HEK293 (cell line): ENCODE results near the gene NKAIN4.

Source experiments
- CTCF ChIA-PET: fragments of 350-600 bp; formaldehyde crosslinking; extraction: SDS; loops from one replicate; lab custom pipeline; 2021; ENCODE audit warnings: antibody characterized with exemption; lab: Yijun Ruan, JAX
- POLR2A ChIA-PET: fragments of 300-600 bp; formaldehyde crosslinking; extraction: SDS; loops from one replicate; lab custom pipeline; 2020; ENCODE audit warnings: antibody characterized with exemption, inconsistent platforms; lab: Yijun Ruan, JAX
- H3K27ac ChIP-seq: fragments of 200-500 bp; sonication (Bioruptor generic); 2 replicates; pipeline ENCODE4 v1.5.1; 2014; ENCODE audit warnings: low read depth, low read length, control low read depth, inconsistent platforms; ENCODE audit errors: extremely low read depth
- H3K36me3 ChIP-seq, 2 experiments: fragments of 200-500 bp in 1 of 2; sonication (Bioruptor generic) in 1 of 2; 1 replicate in 1 of 2; 2 replicates in 1 of 2; pipeline ENCODE4 v1.5.1; 2014 to 2017; ENCODE audit warnings: inconsistent platforms in 2 of 2, low read length in 2 of 2; ENCODE audit not compliant: control insufficient read depth in 2 of 2, insufficient read depth in 1 of 2
- H3K4me1 ChIP-seq: fragments of 200-500 bp; sonication (Bioruptor generic); 2 replicates; pipeline ENCODE4 v1.5.1; 2014; ENCODE audit warnings: mild to moderate bottlenecking, low read length, inconsistent platforms; ENCODE audit not compliant: control insufficient read depth, insufficient read depth
- H3K4me3 ChIP-seq: 2 replicates; pipeline ENCODE4 v1.5.1; 2011; ENCODE audit warnings: low read depth, mild to moderate bottlenecking, control low read depth, low read length, moderate library complexity
- H3K9me3 ChIP-seq: fragments of 200-500 bp; sonication (Bioruptor generic); 2 replicates; pipeline ENCODE4 v1.5.1; 2014; ENCODE audit warnings: low read depth, low read length, inconsistent platforms; ENCODE audit not compliant: control insufficient read depth, insufficient read depth
- BCL6B ChIP-seq: fragments of 450-650 bp; formaldehyde crosslinking; IDR thresholded peaks from 2 replicates; pipeline ENCODE4 v1.5.1; 2017; ENCODE audit warnings: missing biosample characterization, missing genetic modification characterization
- GFI1B ChIP-seq: fragments of 450-650 bp; formaldehyde crosslinking; IDR thresholded peaks from 2 replicates; pipeline ENCODE4 v1.5.1; 2016; ENCODE audit warnings: missing biosample characterization, missing genetic modification characterization
- GLI4 ChIP-seq: fragments of 450-650 bp; formaldehyde crosslinking; IDR thresholded peaks from 2 replicates; pipeline ENCODE4 v1.5.1; 2016; ENCODE audit warnings: missing biosample characterization, missing genetic modification characterization
- IKZF3 ChIP-seq: fragments of 450-650 bp; IDR thresholded peaks from 2 replicates; pipeline ENCODE4 v1.5.0; 2018; ENCODE audit warnings: missing biosample characterization, mild to moderate bottlenecking, missing genetic modification characterization, moderate library complexity
- PRDM1 ChIP-seq: fragments of 450-650 bp; formaldehyde crosslinking; IDR thresholded peaks from 2 replicates; pipeline ENCODE4; 2016; ENCODE audit warnings: missing biosample characterization, missing genetic modification characterization
- SCRT2 ChIP-seq: fragments of 450-650 bp; formaldehyde crosslinking; IDR thresholded peaks from 2 replicates; pipeline ENCODE4 v1.5.1; 2016; ENCODE audit warnings: missing biosample characterization, missing genetic modification characterization
- YY2 ChIP-seq: fragments of 450-650 bp; formaldehyde crosslinking; IDR thresholded peaks from 2 replicates; pipeline ENCODE4 v1.5.1; 2016; ENCODE audit warnings: missing biosample characterization, missing genetic modification characterization
- ZBTB1 ChIP-seq: fragments of 450-650 bp; formaldehyde crosslinking; IDR thresholded peaks from 2 replicates; pipeline ENCODE4 v1.5.1; 2016; ENCODE audit warnings: missing biosample characterization, missing genetic modification characterization
- ZBTB11 ChIP-seq: fragments of 450-650 bp; formaldehyde crosslinking; conservative IDR thresholded peaks from 2 replicates; pipeline ENCODE4 v1.5.1; 2016; ENCODE audit warnings: low read depth, missing biosample characterization, missing genetic modification characterization
- ZBTB48 ChIP-seq: fragments of 450-650 bp; formaldehyde crosslinking; IDR thresholded peaks from 2 replicates; pipeline ENCODE4 v1.5.1; 2016; ENCODE audit warnings: missing biosample characterization, missing genetic modification characterization
- ZBTB8A ChIP-seq: fragments of 450-650 bp; formaldehyde crosslinking; IDR thresholded peaks from 2 replicates; pipeline ENCODE4 v1.5.1; 2016; ENCODE audit warnings: missing biosample characterization, missing genetic modification characterization
- ZFHX2 ChIP-seq: fragments of 450-650 bp; formaldehyde crosslinking; conservative IDR thresholded peaks from 2 replicates; pipeline ENCODE4 v1.5.1; 2016; ENCODE audit warnings: missing biosample characterization, missing genetic modification characterization
- ZNF121 ChIP-seq: fragments of 450-650 bp; formaldehyde crosslinking; IDR thresholded peaks from 2 replicates; pipeline ENCODE4 v1.5.1; 2016; ENCODE audit warnings: missing biosample characterization, missing genetic modification characterization
- ZNF132 ChIP-seq: fragments of 450-650 bp; formaldehyde crosslinking; IDR thresholded peaks from 2 replicates; pipeline ENCODE4 v1.5.1; 2017; ENCODE audit warnings: missing biosample characterization, missing genetic modification characterization, borderline replicate concordance
- ZNF146 ChIP-seq: fragments of 450-650 bp; formaldehyde crosslinking; IDR thresholded peaks from 2 replicates; pipeline ENCODE4 v1.5.1; 2016; ENCODE audit warnings: missing biosample characterization, missing genetic modification characterization
- ZNF2 ChIP-seq: fragments of 450-650 bp; formaldehyde crosslinking; IDR thresholded peaks from 2 replicates; pipeline ENCODE4 v1.5.1; 2016; ENCODE audit warnings: missing biosample characterization, missing genetic modification characterization
- ZNF302 ChIP-seq: fragments of 450-650 bp; formaldehyde crosslinking; IDR thresholded peaks from 2 replicates; pipeline ENCODE4 v1.5.1; 2016; ENCODE audit warnings: missing biosample characterization, missing genetic modification characterization, low read depth
- ZNF335 ChIP-seq: fragments of 450-650 bp; formaldehyde crosslinking; conservative IDR thresholded peaks from 2 replicates; pipeline ENCODE4 v1.5.1; 2016; ENCODE audit warnings: missing biosample characterization, missing genetic modification characterization
- ZNF350 ChIP-seq: fragments of 450-650 bp; formaldehyde crosslinking; IDR thresholded peaks from 2 replicates; pipeline ENCODE4 v1.5.0; 2017; ENCODE audit warnings: missing biosample characterization, mild to moderate bottlenecking, missing genetic modification characterization
- ZNF501 ChIP-seq: fragments of 450-650 bp; formaldehyde crosslinking; IDR thresholded peaks from 2 replicates; pipeline ENCODE4 v1.5.1; 2016; ENCODE audit warnings: missing biosample characterization, missing genetic modification characterization
- ZNF558 ChIP-seq: fragments of 450-650 bp; formaldehyde crosslinking; IDR thresholded peaks from 2 replicates; pipeline ENCODE4 v1.5.1; 2016; ENCODE audit warnings: missing biosample characterization, missing genetic modification characterization
- ZNF560 ChIP-seq: fragments of 450-650 bp; formaldehyde crosslinking; IDR thresholded peaks from 2 replicates; pipeline ENCODE4 v1.5.1; 2017; ENCODE audit warnings: missing biosample characterization, missing genetic modification characterization, borderline replicate concordance
- ZNF654 ChIP-seq: fragments of 450-650 bp; formaldehyde crosslinking; IDR thresholded peaks from 2 replicates; pipeline ENCODE4 v1.5.1; 2016; ENCODE audit warnings: low read depth, missing biosample characterization, missing genetic modification characterization
- ZNF747 ChIP-seq: fragments of 450-650 bp; formaldehyde crosslinking; IDR thresholded peaks from 2 replicates; pipeline ENCODE4 v1.5.1; 2016; ENCODE audit warnings: missing biosample characterization, missing genetic modification characterization
- ZNF785 ChIP-seq: fragments of 450-650 bp; formaldehyde crosslinking; IDR thresholded peaks from 2 replicates; pipeline ENCODE4 v1.5.1; 2016; ENCODE audit warnings: missing biosample characterization, missing genetic modification characterization
- ZNF837 ChIP-seq: fragments of 450-650 bp; formaldehyde crosslinking; IDR thresholded peaks from 2 replicates; pipeline ENCODE4 v1.5.1; 2016; ENCODE audit warnings: missing biosample characterization, missing genetic modification characterization
- ZSCAN18 ChIP-seq: fragments of 450-650 bp; formaldehyde crosslinking; IDR thresholded peaks from 2 replicates; pipeline ENCODE4 v1.5.1; 2016; ENCODE audit warnings: missing biosample characterization, missing genetic modification characterization
- ZSCAN30 ChIP-seq: fragments of 450-650 bp; IDR thresholded peaks from 2 replicates; pipeline ENCODE4 v1.5.1; 2018; ENCODE audit warnings: missing biosample characterization, mild to moderate bottlenecking, missing genetic modification characterization, moderate library complexity

Gene NKAIN4

GRCh38 chr20:63194797-63195173 is 59.5 kb downstream of the NKAIN4 start:
- ChIA-PET POLR2A (no interaction called here), CTCF (interaction anchor here (2.9 kb wide), 1 partner anchor 12 kb away, joined by 25 read pairs; no protein-coding TSS in a partner anchor)
- H3K36me3 ChIP-seq, result peaks cover 7 to 40% of the 10 kb centered on the region in 2 experiments; a peak in 2 of 3 replicates
- no peak overlapping the region for H3K27ac ChIP-seq
- no peaks in the 10 kb centered on the region; the same call in 1 of the 2 replicates for H3K4me1 ChIP-seq
- no peak overlapping the region for H3K4me3 ChIP-seq
- peak; percentile 82; the same call in 1 of the 2 replicates for TF ChIP-seq ZNF558 (tag by site-specific recombination)
- no peak for TF ChIP-seq ZSCAN18 (tag by site-specific recombination)
- H3K9me3 ChIP-seq, result no peaks in the 10 kb centered on the region

- TF ChIP-seq ZBTB48 (tag by site-specific recombination) (no peak), ZFHX2 (tag by site-specific recombination) (0 out of 2 replicates have a peak, but pooled peaks have one; percentile 11), ZNF146 (no peak), ZNF560 (tag by site-specific recombination) (no peak), SCRT2 (tag by site-specific recombination) (peak; percentile 67), ZNF747 (tag by site-specific recombination) (no peak), ZNF2 (tag by site-specific recombination) (no peak), GLI4 (tag by site-specific recombination) (no peak), YY2 (tag by site-specific recombination) (no peak), ZNF654 (tag by site-specific recombination) (no peak), BCL6B (no peak), PRDM1 (tag by site-specific recombination) (no peak)
- no peaks in the 10 kb centered on the region; the same call in 1 of the 2 replicates for H3K4me1 ChIP-seq
- no peak overlapping the region for H3K4me3 ChIP-seq
- POLR2A ChIA-PET, result no interaction called here
- no peak overlapping the region for H3K27ac ChIP-seq
- peaks cover 7 to 35% of the 10 kb centered on the region in 2 experiments; a peak in 2 of 3 replicates for H3K36me3 ChIP-seq
- H3K9me3 ChIP-seq, result no peaks in the 10 kb centered on the region
- CTCF ChIA-PET, result no interaction called here
Measured at GRCh38 chr20:63194007-63194796, 60.1 kb downstream of the NKAIN4 start.

DNA sequence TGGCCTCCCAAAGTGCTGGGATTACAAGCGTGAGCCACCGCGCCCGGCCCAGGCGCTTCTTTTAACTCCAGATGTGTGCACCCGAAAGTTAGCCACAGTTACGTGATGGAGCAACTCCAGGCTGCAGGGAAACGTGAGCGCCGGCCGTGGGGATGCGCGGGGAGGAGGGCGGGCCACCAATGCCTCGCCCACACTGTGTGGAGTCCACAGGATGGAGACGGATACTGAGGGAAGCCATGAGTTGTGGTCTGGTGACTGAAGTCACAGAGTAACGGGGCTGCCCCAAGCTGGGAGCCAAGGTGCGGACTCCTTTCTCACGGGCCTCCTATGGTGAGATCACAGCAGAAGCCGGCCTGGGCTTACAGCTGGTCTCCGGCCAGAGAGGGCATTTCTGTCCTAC is 61.5 kb downstream of the NKAIN4 start:
- Histone ChIP-seq H3K9me3 (no peaks in the 10 kb centered on the region), H3K27ac (no peak overlapping the region), H3K36me3 (peaks cover 4 to 31% of the 10 kb centered on the region in 2 experiments; a peak in 1 of 3 replicates), H3K4me3 (no peak overlapping the region), H3K4me1 (no peaks in the 10 kb centered on the region)
- ChIA-PET POLR2A (no interaction called here), CTCF (no interaction called here)
- TF ChIP-seq ZNF837 (tag by site-specific recombination) (no peak), ZNF335 (tag by site-specific recombination) (no peak), ZSCAN30 (tag by site-specific recombination) (no peak), GFI1B (tag by site-specific recombination) (no peak), ZNF132 (tag by site-specific recombination) (no peak), ZNF501 (no peak), ZNF302 (tag by site-specific recombination) (no peak), ZNF121 (tag by site-specific recombination) (no peak), ZNF350 (tag by site-specific recombination) (no peak), ZBTB1 (no peak), ZBTB11 (tag by site-specific recombination) (no peak), ZNF785 (tag by site-specific recombination) (no peak), IKZF3 (tag by site-specific recombination) (no peak), ZBTB8A (no peak)
